Dermis microvascular lymphatic vessel endothelial cell (primary cell): ENCODE data around the gene RAD54L. TPM values are rescaled to one million over a fixed set of nuclear protein-coding genes. Genes with fewer than 3 reads are reported as not detected.
"Not testable (repeated sequence)": the region's sequence is repeated elsewhere in the genome, so short reads cannot be mapped to it uniquely, and the experiment has no call there.

Experiments used
- DNase-seq, 2 donors: peaks; one replicate each; pipeline versions ENCODE4 v3.0.0 to v3.0.0-alpha.2; 2010; ENCODE audit warnings: low read depth in 2 of 2
- total RNA-seq: library from RNA; depleted of rRNA; stranded (reverse); fragments of >200 nt; gene quantifications from 2 replicates; pipeline ENCODE4 v1.2.1, GENCODE V29; 2014

RAD54L gene
- total RNA-seq = 2.0 and 3.0 TPM in 2 replicates

DNA sequence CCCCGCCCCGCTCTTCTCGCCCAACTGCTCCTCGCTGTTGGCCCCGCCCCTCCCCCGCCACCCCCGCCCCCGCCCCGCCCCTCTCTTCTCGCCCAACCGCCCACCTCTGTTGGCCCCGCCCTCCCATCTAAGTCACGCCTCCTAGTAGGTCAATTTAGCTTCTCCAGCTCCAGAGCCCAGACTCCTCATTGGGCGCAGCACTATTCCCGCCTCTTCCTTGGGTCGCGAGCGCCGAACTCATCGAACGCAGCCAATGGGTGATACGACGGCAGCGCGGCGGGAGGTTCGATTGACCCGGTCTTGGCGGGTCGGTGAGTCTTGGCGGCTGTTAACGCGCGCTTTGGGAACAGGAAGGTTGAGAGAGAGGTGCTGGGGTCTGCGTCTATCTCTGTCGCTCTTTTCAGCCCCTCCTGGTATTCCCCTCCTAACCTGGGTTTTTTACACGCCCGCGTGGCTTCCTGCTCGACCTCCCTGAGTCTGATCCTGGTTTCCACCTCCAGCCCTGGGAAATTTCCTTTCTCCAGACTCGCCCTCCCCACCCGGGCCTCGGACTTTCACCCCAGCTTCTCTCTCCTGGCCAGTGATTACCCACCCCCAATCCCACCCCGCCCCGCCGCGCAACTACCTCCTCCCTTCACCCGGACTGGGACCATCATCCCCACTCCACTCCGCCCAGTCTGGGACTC lies at the start of gene RAD54L:
Gene RAD54L (plus strand): TSS at position 328 of the 686 bp plus-strand sequence. CDS start 643 bp downstream, outside the sequence.
- peak; percentile 97 to 99 for DNase-seq

DNA sequence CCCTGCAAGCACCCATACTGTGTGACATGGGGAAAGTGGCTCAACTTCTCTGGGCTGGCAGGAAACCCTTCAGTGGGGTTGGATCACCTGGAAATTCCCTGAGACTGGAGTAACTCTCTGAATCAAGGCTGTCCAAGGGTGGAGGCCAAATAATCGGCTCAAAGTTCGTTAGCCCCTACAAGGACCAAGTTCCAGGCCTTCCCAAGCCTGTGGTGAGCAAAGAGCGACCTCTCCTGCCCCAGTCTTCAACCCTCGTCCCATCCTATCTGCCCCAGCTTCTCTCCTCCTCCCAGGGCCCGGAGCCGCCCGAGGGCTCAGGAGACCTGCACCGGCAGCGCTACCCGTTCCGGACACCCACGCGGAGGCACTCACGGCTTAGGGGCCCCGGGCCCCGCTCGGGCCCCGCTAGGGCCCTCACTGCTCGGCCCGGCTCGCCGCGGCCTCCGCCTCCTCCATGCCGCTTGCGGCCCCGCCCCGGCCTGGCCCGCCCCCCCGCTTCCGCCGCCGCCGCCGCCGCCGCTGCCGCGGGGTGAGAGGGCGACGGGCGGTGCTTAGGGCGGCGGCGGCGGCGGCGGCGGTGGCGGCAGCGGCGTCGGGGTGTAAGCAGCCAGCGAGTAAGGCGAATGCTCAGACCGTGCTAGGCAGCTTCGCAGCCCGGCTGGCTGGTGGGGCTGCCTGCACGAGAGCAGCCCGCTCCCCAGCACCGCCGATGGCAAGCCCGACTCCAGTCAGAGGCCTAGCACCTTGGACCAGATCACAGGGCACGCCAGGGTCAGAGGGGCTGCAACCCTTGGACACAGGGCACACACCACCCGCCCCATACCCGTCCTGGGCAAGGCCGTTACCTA lies 49.4 kb upstream of the RAD54L start, which contains the start of gene POMGNT1:
Gene POMGNT1 (minus strand): TSS at position 471 of the 848 bp plus-strand sequence. CDS start 613 bp downstream, outside the sequence.
- peak in 1 of 2 donors; percentile 66 for DNase-seq

- DNase-seq = no peak
Measured at GRCh38 chr1:46199233-46199749, 48.3 kb upstream of the RAD54L start.

DNA sequence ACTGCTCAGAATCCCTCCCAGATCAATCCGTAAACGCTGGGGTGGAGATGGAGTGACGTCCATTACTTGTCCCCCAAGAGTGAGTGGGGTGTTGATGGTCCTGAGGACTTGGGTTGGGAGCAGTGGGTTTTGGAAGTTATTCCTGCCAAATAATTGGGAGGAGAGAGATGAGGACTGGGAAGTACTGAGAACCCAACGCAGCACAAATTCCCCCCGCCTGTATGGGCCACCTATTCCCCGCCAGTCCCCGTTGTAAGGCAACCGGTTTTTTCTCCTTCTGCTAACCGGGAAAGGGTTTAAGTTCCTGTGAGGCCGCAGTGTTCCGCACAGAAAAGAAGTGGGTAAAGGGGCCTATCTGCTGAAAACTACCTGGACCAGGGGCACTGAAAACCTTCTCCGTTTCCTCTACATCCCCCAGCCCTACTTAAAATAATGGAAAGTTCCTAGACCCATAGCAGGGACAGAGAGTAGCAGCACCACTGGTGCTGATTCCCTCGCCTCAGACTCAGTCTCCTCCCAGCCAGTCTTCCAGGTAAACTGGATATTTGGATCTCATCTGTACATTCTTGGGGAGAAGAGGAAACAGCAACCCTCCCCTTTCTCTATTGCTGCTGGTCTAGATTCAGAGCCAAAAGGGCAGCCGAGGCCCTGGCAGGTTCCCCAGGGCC lies 43.7 kb upstream of the RAD54L start:
- no peak for DNase-seq

- DNase-seq = no peak
Measured at GRCh38 chr1:46204406-46204742, 43.2 kb upstream of the RAD54L start.

GRCh38 chr1:46205141-46205540 lies 42.4 kb upstream of the RAD54L start:
- DNase-seq = no peak

GRCh38 chr1:46205791-46206190 lies 41.8 kb upstream of the RAD54L start:
- no peak for DNase-seq

GRCh38 chr1:46206399-46206798 lies 41.2 kb upstream of the RAD54L start:
- DNase-seq = no peak

- no peak for DNase-seq
Measured at GRCh38 chr1:46210561-46210960, 37.0 kb upstream of the RAD54L start.

DNA sequence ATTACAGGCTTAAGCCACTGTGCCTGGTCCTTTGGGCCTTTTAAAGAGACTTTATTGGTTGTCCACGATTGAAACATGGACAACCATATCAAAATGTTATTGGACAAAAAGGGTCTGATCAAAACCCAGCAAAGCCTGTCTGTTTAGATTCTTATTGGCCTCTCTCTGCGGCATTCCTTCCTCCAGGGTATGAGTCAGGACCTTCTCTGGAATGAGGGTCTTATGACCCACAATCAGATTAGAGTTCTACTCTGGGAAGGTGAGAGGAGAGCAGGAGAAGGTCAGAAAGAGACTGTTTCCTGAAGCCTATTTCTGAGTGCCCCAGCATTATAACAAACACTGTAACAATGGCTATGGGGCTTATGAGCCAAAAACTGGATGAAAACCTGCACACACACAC lies 36.5 kb upstream of the RAD54L start:
- DNase-seq = peak in 1 of 2 donors; percentile 19

DNA sequence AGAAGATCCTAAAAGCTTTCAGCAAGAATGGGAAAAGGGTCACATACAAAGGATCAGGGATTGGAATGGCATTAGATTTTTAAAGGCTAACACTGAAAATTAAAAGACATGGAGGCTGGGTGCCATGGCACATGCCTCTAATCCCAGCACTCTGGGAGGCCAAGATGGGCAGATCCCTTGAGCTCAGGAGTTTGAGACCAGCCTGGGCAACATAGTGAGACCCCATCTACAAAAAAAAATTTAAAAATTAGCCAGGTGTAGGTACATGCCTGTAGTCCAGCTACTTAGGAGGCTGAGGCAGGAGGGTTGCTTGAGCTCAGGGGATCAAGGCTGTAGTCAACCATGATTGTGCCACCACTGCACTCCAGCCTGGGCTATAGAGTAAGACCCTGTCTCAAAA lies 32.1 kb upstream of the RAD54L start:
- DNase-seq = no peak

GRCh38 chr1:46218443-46218842 lies 29.1 kb upstream of the RAD54L start:
- DNase-seq = no peak

DNA sequence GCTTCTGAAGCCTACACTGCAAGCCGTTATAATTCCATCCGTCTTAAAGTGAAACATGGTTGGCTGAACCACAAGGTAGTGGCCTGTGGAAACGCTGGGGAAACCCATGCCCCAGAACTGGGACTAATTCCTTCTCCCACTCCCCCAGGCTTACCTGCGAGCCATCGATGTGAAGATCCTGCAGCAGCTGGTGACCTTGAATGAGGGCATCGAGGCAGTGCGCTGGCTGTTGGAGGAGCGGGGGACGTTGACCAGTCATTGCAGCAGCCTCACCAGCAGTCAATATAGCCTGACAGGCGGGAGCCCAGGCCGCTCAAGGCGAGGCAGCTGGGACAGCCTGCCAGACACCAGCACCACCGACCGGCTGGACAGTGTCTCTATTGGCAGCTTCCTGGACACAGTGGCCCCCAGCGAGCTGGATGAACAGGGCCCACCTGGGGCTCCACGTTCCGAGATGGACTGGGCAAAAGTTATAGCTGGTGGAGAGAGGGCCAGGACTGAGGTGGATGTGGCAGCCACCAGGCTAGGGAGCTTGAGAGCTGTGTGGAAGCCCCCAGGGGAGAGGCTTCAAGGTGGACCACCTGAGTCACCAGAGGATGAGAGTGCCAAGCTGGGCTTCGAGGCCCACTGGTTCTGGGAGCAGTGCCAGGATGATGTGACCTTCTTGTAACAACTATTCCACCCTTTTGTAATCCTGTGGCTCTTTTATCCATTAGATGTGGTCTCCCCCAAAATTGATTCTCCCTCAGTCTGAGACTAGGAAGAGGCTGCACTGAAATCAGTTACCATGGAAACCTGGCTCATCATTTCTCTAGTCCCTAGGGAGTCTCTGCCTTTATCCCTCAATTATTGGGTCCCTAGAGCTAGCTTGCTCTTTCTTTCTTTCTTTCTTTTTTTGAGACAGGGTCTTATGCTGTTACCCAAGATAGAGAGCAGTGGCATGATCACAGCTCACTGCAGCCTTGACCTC lies 27.7 kb upstream of the RAD54L start:
- DNase-seq = no peak

GRCh38 chr1:46220808-46221207 lies 26.8 kb upstream of the RAD54L start:
- no peak for DNase-seq

DNA sequence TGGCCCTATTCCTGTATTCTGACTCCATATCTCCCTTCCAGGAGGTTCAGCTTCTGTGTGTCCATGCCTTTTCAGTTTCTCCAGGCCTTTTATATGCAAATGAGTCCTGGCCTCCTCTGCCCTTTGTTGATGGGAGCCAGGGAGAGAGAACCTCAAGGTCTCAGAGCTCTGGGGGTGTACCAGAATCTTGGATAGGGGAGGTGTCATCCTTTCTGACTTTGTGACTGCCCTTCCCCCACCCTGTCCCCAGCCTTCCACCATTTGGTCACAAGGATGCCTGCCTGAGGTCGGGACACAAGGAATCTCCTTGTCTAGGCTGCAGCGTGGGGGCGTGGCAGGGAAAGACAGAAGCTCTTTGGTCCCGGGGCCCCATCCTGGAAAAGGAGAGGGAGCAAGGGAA lies 25.8 kb upstream of the RAD54L start:
- no peak for DNase-seq

- DNase-seq = not testable (repeated sequence)
Measured at GRCh38 chr1:46223055-46223454, 24.5 kb upstream of the RAD54L start.

- peak; percentile 68 to 90 for DNase-seq
Measured at GRCh38 chr1:46223472-46223943, 24.1 kb upstream of the RAD54L start.

GRCh38 chr1:46224966-46225365 lies 22.6 kb upstream of the RAD54L start:
- DNase-seq = no peak

- DNase-seq = not testable (repeated sequence)
Measured at GRCh38 chr1:46231231-46231630, 16.3 kb upstream of the RAD54L start.

- DNase-seq = no peak
Measured at GRCh38 chr1:46236882-46237281, 10.7 kb upstream of the RAD54L start.

GRCh38 chr1:46238865-46239264 lies 8.7 kb upstream of the RAD54L start:
- DNase-seq = not testable (repeated sequence)
